ENCODE results near the gene TNIP3.

DNA sequence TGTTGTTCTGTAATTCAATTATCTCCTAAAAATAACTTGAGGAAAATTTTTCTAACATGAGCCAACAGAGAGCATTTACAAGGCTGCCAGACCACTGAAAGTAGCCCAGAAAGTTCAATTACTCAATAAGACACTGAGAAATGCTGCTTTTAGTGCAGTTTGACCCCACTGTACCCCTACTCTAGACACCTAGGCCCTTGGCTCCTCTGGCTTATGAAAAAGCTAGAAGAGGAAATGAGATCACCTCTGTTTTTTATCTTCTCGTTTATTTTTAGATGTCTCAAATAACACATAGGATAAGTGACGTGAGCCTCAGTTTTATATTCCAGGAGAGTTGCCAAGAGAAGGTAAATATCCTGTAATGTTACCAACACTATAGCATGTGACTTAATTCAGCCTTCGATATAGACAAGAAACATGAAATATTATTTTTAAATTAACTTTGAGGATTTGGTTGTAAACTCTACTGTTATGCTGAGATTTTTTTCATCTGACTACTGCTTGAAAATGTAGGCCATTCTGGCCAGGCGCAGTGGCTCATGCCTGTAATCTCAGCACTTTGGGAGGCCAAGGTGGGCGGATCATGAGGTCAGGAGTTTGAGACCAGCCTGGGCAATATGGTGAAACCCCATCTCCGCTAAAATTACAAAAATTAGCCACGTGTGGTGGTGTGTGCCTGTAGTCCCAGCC is 24.4 kb downstream of the TNIP3 start:
- TF ChIP-seq POLR2A (IDR thresholded peaks at IDR 0.05; ENCODE audit: low read depth, low read length) (no peak), POLR2AphosphoS5 (IDR thresholded peaks at IDR 0.05; ENCODE audit: low read depth, low read length) (no peak), TAF1 (IDR thresholded peaks at IDR 0.05; ENCODE audit: borderline replicate concordance, low read depth, low read length) (no peak)

Measured in GM12892 (cell line).